Coronary artery (tissue), 2 donors: ENCODE measurements around the gene IFNAR1.

Experiments
- DNase-seq: peaks from one replicate; pipeline ENCODE4 v3.0.0-alpha.2; 2017; ENCODE audit warnings: low spot score
- H3K27ac ChIP-seq, 2 donors: fragments of 200-600 bp; sonication (generic); one replicate each; pipeline ENCODE4 v1.5.1; 2016 to 2019
- H3K4me3 ChIP-seq: fragments of 200-600 bp; sonication (generic); 2 replicates; pipeline ENCODE4 v1.5.1; 2016; ENCODE audit warnings: mild to moderate bottlenecking, moderate library complexity
- TF ChIP-seq, protein P1 (sequence below): fragments of 200-600 bp; sonication (generic); IDR thresholded peaks from one replicate; pipeline ENCODE4 v1.5.1; 2019; ENCODE audit warnings: antibody characterized with exemption

Gene IFNAR1

DNA sequence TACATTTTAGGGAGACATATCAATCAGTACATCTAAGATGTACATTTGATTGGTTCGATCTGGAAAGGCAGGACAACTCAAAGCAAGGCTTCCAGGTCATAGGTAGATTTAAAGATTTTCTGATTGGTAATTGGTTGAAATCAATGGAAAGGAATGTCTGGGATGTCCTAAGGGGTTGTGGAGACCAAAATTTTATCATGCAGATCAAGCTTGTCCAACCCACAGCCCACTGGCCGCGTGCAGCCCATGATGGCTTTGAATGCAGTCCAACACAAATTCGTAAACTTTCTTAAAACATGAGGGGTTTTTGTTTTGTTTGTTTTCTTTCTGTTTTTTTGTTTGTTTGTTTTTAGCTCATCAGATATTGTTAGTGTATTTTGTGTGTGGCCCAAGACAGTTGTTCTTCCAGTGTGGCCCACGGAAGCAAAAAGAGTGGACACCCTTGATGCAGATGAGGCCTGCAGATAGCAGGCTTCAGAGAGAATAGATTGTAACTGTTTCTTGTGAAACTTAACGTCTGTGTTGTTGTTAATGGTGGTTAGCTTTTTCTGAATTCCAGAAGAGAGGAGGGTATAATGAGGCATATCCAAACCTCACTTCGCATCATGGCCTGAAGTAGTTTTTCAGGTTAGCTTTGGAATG is 3.1 kb downstream of the IFNAR1 start:
- DNase-seq, result no peak
- Histone ChIP-seq H3K4me3 (no peak overlapping the region), H3K27ac (no peak overlapping the region)
- TF ChIP-seq, protein P1, sequence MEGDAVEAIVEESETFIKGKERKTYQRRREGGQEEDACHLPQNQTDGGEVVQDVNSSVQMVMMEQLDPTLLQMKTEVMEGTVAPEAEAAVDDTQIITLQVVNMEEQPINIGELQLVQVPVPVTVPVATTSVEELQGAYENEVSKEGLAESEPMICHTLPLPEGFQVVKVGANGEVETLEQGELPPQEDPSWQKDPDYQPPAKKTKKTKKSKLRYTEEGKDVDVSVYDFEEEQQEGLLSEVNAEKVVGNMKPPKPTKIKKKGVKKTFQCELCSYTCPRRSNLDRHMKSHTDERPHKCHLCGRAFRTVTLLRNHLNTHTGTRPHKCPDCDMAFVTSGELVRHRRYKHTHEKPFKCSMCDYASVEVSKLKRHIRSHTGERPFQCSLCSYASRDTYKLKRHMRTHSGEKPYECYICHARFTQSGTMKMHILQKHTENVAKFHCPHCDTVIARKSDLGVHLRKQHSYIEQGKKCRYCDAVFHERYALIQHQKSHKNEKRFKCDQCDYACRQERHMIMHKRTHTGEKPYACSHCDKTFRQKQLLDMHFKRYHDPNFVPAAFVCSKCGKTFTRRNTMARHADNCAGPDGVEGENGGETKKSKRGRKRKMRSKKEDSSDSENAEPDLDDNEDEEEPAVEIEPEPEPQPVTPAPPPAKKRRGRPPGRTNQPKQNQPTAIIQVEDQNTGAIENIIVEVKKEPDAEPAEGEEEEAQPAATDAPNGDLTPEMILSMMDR, result no peak

DNA sequence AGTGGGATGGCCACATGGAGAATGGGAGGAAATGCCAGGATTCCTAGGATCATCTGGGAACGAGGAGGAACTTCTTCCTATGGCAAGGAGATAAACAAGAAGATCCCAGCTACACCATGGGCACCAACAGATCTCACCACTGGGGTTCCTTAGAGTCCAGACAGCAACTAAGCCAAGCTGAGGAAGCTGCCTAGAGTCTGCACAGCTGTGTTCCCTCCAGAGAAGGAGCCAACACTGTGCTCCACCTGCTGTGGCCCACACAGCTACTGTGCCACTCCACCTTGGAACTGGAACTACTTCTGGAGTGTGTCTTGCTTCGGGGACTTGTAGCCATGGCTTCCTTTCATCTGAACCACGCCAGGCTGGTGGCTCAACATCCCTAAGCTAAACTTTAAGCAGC is 6.0 kb downstream of the IFNAR1 start:
- TF ChIP-seq, protein P1, result no peak
- H3K4me3 ChIP-seq, result no peak overlapping the region
- no peak for DNase-seq
- H3K27ac ChIP-seq, result no peak overlapping the region

DNA sequence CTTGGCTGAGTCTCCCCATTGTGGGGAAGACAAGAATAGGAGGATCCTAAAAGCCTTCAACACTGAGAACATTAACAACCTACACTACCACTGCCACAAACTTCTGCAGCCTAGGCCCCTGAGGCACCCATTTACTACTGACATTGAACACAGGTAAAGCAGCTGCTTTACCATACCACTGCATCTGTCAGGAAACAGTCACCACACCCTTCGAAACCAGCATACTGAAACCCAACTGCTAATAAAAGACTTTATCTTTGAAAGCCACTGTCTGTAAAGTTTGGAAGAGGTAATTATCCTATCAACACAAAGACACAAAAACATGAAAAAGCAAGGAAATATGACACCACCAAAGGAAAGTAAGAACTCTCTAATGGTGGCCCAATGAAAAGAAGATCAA is 7.4 kb downstream of the IFNAR1 start:
- Histone ChIP-seq H3K4me3 (no peak overlapping the region), H3K27ac (no peak overlapping the region)
- DNase-seq, result no peak
- TF ChIP-seq, protein P1, result no peak

DNA sequence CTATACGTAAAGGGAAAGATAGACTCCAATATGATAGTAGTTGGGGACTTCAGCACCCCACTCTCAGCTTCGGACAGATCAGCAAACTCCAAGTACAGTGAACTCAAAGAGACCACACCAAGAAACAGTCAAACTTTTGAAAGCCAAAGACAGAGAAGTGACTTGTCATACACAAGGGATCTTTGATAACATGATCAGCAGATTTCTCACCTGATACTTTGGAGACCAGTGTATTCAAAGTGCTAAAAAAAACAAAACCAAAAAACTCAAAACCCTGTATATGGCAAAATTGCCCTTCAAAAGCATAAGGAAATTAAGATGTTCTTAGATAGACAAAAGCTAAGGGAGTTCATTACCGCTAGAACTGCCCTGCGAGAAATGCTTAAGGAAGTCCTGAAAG is 9.4 kb downstream of the IFNAR1 start:
- DNase-seq, result no peak
- no peak overlapping the region for H3K4me3 ChIP-seq

DNA sequence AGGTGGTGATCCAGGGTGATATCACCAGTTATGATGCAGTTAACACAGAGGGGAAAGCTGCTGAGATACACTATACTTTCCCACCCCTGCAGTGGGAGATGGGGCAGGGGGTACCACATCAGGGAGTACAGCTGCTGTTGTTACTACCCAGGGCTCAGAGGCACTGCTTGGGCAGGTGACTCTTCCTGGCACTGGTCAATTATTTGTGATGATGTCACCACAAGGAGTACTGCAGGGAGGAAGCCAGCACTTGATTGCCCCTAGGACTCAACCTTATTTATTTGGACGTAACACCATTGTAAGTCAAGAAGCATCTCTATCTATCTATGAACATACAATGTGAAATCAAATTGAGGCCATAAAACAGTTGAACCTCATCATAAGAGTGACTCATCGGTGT is 10.1 kb downstream of the IFNAR1 start:
- DNase-seq, result no peak
- Histone ChIP-seq H3K4me3 (no peak overlapping the region), H3K27ac (peak overlapping the region in 1 of 2 donors; percentile 15)
- TF ChIP-seq, protein P1, result no peak

More for the DNA sequence above, 9.4 kb downstream of the IFNAR1 start:
- TF ChIP-seq, protein P1, result no peak
- H3K27ac ChIP-seq, result no peak overlapping the region

DNA sequence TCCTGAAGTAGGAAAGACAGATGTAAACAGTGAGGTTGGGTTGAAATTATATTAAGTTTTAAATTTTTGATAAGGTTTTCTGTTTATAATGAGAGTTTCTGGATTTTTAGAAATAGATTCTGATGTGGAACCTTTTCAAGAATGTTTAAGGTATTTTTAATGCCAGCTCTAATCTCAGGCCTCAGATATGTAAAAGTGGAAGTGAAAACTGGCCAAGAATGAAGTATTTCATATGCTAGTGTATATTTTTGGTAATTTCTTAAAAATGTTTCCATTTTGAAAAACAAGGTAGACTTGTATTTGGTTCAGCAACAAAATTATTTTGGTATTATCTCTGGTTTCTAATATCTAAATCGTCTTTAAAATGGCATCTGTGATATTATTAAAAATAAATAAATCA is 14.4 kb downstream of the IFNAR1 start:
- TF ChIP-seq, protein P1, result no peak
- DNase-seq, result no peak
- Histone ChIP-seq H3K27ac (no peak overlapping the region), H3K4me3 (no peak overlapping the region)

DNA sequence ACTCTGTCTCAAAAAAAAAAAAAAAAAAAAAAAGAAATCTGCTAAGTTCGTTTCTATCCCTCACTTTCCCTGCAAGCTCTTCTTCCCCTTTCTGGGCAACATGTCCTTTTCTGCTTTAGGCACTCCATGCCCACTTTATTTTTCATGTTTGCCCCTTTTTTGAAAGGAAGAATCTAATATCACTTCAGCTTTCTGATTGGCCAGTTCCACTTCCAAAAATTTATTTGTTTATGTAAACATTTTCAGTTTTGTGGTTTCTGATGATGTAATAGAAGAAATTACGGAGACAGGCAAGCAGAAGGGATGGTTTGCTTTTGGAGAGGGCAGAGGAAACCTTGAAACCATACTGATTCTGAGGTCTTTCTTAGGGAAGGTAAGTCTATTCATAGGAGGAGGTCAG is 15.1 kb downstream of the IFNAR1 start:
- Histone ChIP-seq H3K4me3 (no peak overlapping the region), H3K27ac (no peak overlapping the region)
- no peak for DNase-seq
- TF ChIP-seq, protein P1, result no peak
